Glutamatergic neuron (in vitro differentiated cells): Measurements from ENCODE around the gene PLCB4. TPM values are rescaled to one million over a fixed set of nuclear protein-coding genes. Genes with fewer than 3 reads are reported as not detected.

Source experiments
- DNase-seq: peaks from one replicate; pipeline ENCODE4 v3.0.0; 2022
- H3K27ac Mint-ChIP-seq: one replicate; pipeline ENCODE4 v1.8.0; 2020; ENCODE audit warnings: mild to moderate bottlenecking, mixed read lengths, inconsistent platforms; ENCODE audit not compliant: unreplicated experiment
- H3K27me3 Mint-ChIP-seq: one replicate; pipeline ENCODE4 v1.8.0; 2020; ENCODE audit warnings: mild to moderate bottlenecking, moderate library complexity, mixed read lengths, inconsistent platforms; ENCODE audit not compliant: unreplicated experiment
- H3K36me3 Mint-ChIP-seq: one replicate; pipeline ENCODE4 v1.8.0; 2020; ENCODE audit warnings: mild to moderate bottlenecking, mixed read lengths, inconsistent platforms; ENCODE audit not compliant: unreplicated experiment
- H3K4me1 Mint-ChIP-seq: one replicate; pipeline ENCODE4 v1.8.0; 2020; ENCODE audit warnings: mild to moderate bottlenecking, low read depth, mixed read lengths, inconsistent platforms; ENCODE audit not compliant: unreplicated experiment
- H3K4me3 Mint-ChIP-seq: one replicate; pipeline ENCODE4 v1.8.0; 2020; ENCODE audit warnings: mild to moderate bottlenecking, mixed read lengths, inconsistent platforms; ENCODE audit not compliant: unreplicated experiment
- H3K9me3 Mint-ChIP-seq: one replicate; pipeline ENCODE4 v1.8.0; 2020; ENCODE audit warnings: mild to moderate bottlenecking, moderate library complexity, mixed read lengths, inconsistent platforms; ENCODE audit not compliant: unreplicated experiment
- total RNA-seq: library from RNA; stranded (reverse); fragmentation: NEBNext Ultra II Directional; extraction: Animal tissue kit (Norgen Biotek cat#: 25700); gene quantifications from one replicate; pipeline ENCODE4 v1.2.1, GENCODE V29; 2021; ENCODE audit not compliant: unreplicated experiment
- TF ChIP-seq, protein P1 (sequence below): fragments of 200-600 bp; sonication (generic); IDR thresholded peaks from one replicate; pipeline ENCODE4 v1.5.0; 2021; ENCODE audit not compliant: partially characterized antibody, unreplicated experiment

Gene PLCB4
- total RNA-seq, 1 donor from 2014 or later: 28.9 TPM

DNA sequence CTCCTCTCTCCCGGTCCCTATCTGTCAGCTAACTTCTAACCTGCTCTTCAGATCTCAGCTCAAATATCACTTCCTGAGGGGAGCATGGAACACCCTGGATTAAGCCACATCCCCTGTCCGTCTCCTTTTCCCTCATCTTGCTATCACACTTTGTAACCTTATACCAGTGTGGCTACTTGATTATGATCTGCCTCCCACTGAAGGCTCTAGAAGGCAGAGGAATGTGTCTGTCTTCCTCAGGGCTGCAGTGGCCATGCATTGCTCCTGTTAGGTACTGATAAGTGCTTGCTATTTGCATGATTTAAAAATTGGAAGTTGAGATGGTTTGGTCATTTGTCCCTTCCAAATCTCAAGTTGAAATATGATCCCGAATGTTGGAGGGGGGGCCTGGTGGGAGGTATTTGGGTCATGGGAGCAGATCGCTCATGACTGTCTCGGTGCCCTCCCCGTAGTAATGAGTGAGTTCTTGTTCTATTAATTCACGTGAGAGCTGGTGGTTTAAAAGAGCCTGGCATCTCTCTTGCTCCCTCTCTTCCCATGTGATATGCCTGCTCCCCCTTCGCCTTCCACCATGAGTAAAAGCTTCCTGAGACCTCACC, 71.4 kb downstream of the PLCB4 start:
- no peak for DNase-seq
- Mint-ChIP-seq H3K4me1 (peaks cover 3% of the 10 kb centered on the region), H3K27ac (no peak overlapping the region), H3K27me3 (no peaks in the 10 kb centered on the region), H3K4me3 (no peak overlapping the region), H3K9me3 (peaks cover under 1% of the 10 kb centered on the region), H3K36me3 (peaks cover 15% of the 10 kb centered on the region)
- TF ChIP-seq, protein P1, sequence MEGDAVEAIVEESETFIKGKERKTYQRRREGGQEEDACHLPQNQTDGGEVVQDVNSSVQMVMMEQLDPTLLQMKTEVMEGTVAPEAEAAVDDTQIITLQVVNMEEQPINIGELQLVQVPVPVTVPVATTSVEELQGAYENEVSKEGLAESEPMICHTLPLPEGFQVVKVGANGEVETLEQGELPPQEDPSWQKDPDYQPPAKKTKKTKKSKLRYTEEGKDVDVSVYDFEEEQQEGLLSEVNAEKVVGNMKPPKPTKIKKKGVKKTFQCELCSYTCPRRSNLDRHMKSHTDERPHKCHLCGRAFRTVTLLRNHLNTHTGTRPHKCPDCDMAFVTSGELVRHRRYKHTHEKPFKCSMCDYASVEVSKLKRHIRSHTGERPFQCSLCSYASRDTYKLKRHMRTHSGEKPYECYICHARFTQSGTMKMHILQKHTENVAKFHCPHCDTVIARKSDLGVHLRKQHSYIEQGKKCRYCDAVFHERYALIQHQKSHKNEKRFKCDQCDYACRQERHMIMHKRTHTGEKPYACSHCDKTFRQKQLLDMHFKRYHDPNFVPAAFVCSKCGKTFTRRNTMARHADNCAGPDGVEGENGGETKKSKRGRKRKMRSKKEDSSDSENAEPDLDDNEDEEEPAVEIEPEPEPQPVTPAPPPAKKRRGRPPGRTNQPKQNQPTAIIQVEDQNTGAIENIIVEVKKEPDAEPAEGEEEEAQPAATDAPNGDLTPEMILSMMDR: no peak

DNA sequence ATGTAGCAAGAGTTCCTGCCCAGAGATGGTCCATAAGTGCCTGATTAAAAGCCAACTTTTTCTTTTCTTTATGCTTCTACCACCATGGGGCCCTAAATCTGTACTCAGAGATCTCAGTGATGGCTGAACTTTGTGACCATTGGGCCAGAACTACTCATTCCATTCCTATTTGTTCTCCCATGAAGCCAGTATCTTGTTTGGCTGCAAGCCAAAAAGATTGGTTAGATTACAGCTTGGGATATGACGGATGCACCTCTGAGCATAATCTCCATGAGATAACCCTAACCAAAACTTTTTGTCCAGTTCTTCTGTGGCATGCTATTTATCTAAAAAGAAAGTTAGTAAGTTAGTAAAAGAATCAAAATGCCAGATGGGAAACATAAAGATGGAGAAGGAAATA, 72.2 kb downstream of the PLCB4 start:
- H3K36me3 Mint-ChIP-seq: peaks cover 17% of the 10 kb centered on the region
- no peak for DNase-seq
- peaks cover under 1% of the 10 kb centered on the region for H3K27me3 Mint-ChIP-seq
- no peak overlapping the region for H3K27ac Mint-ChIP-seq
- peaks cover 3% of the 10 kb centered on the region for H3K4me1 Mint-ChIP-seq
- H3K4me3 Mint-ChIP-seq: no peak overlapping the region
- no peaks in the 10 kb centered on the region for H3K9me3 Mint-ChIP-seq
- TF ChIP-seq, protein P1: no peak

DNA sequence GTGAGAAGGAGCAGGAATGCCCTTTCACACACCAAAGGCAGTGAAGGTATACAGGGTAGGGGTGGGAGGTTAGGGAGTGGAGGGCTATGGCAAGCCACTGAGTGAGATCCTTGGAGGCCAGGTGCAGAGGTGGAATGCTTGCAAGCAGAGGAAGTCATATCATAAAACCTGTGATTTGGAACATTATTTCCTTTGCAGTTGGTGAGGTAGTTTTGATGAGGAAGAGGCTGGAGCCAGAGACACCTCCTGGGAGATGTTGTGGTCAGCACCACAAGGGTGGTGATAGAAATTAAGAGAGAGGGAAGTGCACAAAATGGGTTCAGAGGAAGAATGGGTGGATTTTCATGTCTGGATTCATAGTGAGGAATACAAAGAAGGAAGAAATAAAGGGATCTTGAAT, 73.0 kb downstream of the PLCB4 start:
- Mint-ChIP-seq H3K4me3 (no peak overlapping the region), H3K27me3 (peaks cover 2% of the 10 kb centered on the region)

DNA sequence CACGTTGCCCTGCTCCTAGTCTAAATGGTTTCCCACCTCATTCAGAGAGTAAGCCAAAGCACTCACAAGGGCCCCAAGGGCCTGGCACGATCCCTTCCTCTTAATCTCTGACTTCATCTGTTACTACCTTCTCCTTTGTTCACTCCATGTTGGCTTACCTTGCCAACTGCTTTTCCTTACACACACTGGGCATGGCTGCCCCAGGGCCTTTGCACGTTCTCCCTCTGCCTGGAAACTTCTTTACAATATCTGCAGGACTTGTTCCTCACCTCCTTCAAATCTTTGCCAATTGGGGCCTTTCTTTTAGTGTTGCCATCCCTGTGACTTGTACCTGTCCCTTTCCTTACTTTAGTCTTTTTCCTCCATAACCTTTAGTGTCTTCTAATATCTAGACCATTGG, 73.9 kb downstream of the PLCB4 start:
- no peak overlapping the region for H3K4me3 Mint-ChIP-seq
- H3K27ac Mint-ChIP-seq: no peak overlapping the region
- no peaks in the 10 kb centered on the region for H3K9me3 Mint-ChIP-seq
- peaks cover 2% of the 10 kb centered on the region for H3K27me3 Mint-ChIP-seq
- TF ChIP-seq, protein P1: no peak
- no peak for DNase-seq
- H3K36me3 Mint-ChIP-seq: peaks cover 20% of the 10 kb centered on the region
- H3K4me1 Mint-ChIP-seq: no peaks in the 10 kb centered on the region

More for the DNA sequence above, 73.0 kb downstream of the PLCB4 start:
- H3K27ac Mint-ChIP-seq: no peak overlapping the region
- TF ChIP-seq, protein P1: no peak
- peaks cover under 1% of the 10 kb centered on the region for H3K4me1 Mint-ChIP-seq
- peaks cover 20% of the 10 kb centered on the region for H3K36me3 Mint-ChIP-seq
- H3K9me3 Mint-ChIP-seq: no peaks in the 10 kb centered on the region
- no peak for DNase-seq

DNA sequence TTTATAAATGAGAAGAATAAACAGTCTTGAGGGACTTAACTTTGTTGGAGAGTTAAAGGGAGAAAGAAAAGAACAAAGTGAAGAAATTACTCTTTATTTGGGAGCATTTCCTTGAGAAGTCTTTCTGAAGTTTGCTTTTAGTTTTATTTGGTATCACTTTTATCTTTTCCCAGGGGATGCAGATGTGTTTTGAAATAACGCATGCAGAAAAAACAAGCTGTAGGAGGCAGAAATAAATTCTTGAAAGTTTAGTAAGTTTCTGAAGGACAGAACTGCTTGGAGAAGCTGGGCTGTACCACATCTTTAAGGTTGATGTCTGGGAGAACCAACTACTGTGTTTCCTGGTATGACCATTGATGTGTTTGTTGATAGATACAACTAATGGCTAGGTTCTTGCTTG, 75.0 kb downstream of the PLCB4 start:
- Mint-ChIP-seq H3K27me3 (peaks cover 2% of the 10 kb centered on the region), H3K9me3 (no peaks in the 10 kb centered on the region), H3K4me3 (no peak overlapping the region), H3K27ac (no peak overlapping the region), H3K36me3 (peaks cover 20% of the 10 kb centered on the region), H3K4me1 (no peaks in the 10 kb centered on the region)
- TF ChIP-seq, protein P1: no peak
- DNase-seq: no peak
